Lower leg skin (tissue), 3 donors: ENCODE results near the gene LIFR.

Source experiments
- POLR2A ChIP-seq, 2 donors: fragments of 450-650 bp; IDR thresholded peaks; one replicate each; pipeline ENCODE4 v1.6.1; 2016 to 2017; ENCODE audit warnings: antibody characterized with exemption in 2 of 2, mild to moderate bottlenecking in 1 of 2, moderate library complexity in 1 of 2
- TF ChIP-seq, protein P1 (sequence below), 3 donors: fragments of 450-650 bp; IDR thresholded peaks; one replicate each; pipeline ENCODE4 v1.5.1; 2016; ENCODE audit warnings: antibody characterized with exemption in 3 of 3, mild to moderate bottlenecking in 3 of 3, moderate library complexity in 2 of 3

GRCh38 chr5:38575476-38575875, 19.0 kb upstream of the LIFR start:
- no peak for TF ChIP-seq POLR2A (IDR thresholded peaks at IDR 0.05)
- TF ChIP-seq, protein P1, sequence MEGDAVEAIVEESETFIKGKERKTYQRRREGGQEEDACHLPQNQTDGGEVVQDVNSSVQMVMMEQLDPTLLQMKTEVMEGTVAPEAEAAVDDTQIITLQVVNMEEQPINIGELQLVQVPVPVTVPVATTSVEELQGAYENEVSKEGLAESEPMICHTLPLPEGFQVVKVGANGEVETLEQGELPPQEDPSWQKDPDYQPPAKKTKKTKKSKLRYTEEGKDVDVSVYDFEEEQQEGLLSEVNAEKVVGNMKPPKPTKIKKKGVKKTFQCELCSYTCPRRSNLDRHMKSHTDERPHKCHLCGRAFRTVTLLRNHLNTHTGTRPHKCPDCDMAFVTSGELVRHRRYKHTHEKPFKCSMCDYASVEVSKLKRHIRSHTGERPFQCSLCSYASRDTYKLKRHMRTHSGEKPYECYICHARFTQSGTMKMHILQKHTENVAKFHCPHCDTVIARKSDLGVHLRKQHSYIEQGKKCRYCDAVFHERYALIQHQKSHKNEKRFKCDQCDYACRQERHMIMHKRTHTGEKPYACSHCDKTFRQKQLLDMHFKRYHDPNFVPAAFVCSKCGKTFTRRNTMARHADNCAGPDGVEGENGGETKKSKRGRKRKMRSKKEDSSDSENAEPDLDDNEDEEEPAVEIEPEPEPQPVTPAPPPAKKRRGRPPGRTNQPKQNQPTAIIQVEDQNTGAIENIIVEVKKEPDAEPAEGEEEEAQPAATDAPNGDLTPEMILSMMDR (IDR thresholded peaks at IDR 0.05), result no peak
